SKM-1 treated with dmso at 0.1 percent for 144 hours (cell line): ENCODE measurements around the gene POMT1.
"Not testable (repeated sequence)": the region's sequence is repeated elsewhere in the genome, so short reads cannot be mapped to it uniquely, and the experiment has no call there.

Experiments used
- DNase-seq: peaks from one replicate; lab custom pipeline; 2025; ENCODE audit not compliant: unreplicated experiment; lab: John Stamatoyannopoulos, UW

The POMT1 gene

GRCh38 chr9:131495785-131496184 lies 6.9 kb upstream of the POMT1 start:
- DNase-seq, result no peak

- no peak for DNase-seq
Observed at GRCh38 chr9:131496844-131497405, 5.8 kb upstream of the POMT1 start.

- no peak for DNase-seq
Observed at GRCh38 chr9:131499254-131499767, 3.4 kb upstream of the POMT1 start.

GRCh38 chr9:131500377-131500776 lies 2.3 kb upstream of the POMT1 start:
- no peak for DNase-seq

GRCh38 chr9:131500939-131501541 lies 1.7 kb upstream of the POMT1 start:
- DNase-seq, result no peak

GRCh38 chr9:131503626-131504465 lies 1.1 kb downstream of the POMT1 start:
- no peak for DNase-seq

GRCh38 chr9:131505012-131505411 lies 2.3 kb downstream of the POMT1 start:
- no peak for DNase-seq

GRCh38 chr9:131511416-131511815 lies 8.7 kb downstream of the POMT1 start:
- no peak for DNase-seq

- DNase-seq, result no peak
Observed at GRCh38 chr9:131511880-131512279, 9.2 kb downstream of the POMT1 start.

- no peak for DNase-seq
Observed at GRCh38 chr9:131513177-131513576, 10.5 kb downstream of the POMT1 start.

GRCh38 chr9:131515559-131516031 lies 12.9 kb downstream of the POMT1 start:
- not testable (repeated sequence) for DNase-seq

- DNase-seq, result no peak
Observed at GRCh38 chr9:131516100-131516499, 13.4 kb downstream of the POMT1 start.

- DNase-seq, result no peak
Observed at GRCh38 chr9:131516930-131517329, 14.2 kb downstream of the POMT1 start.

- no peak for DNase-seq
Observed at GRCh38 chr9:131517761-131518190, 15.1 kb downstream of the POMT1 start.

GRCh38 chr9:131518553-131518952 lies 15.8 kb downstream of the POMT1 start:
- no peak for DNase-seq

- DNase-seq, result no peak
Observed at GRCh38 chr9:131520503-131520902, 17.8 kb downstream of the POMT1 start.

- DNase-seq, result no peak
Observed at GRCh38 chr9:131521203-131521602, 18.5 kb downstream of the POMT1 start.

GRCh38 chr9:131521822-131522221 lies 19.1 kb downstream of the POMT1 start:
- no peak for DNase-seq

- DNase-seq, result no peak
Observed at GRCh38 chr9:131522257-131523085, 19.8 kb downstream of the POMT1 start.

- no peak for DNase-seq
Observed at GRCh38 chr9:131523086-131523388, 20.3 kb downstream of the POMT1 start.
